Left lung (tissue), 10 donors: ENCODE results near the gene R3HCC1L. TPM values are rescaled to one million over a fixed set of nuclear protein-coding genes. Genes with fewer than 3 reads are reported as not detected.
A peak's percentile ranks its signal among the peaks of the same experiment; 100 is the strongest.

Experiments
- ATAC-seq: fragments of 200-7000 bp; cut with Tn5 transposase; one replicate; pipeline ENCODE4 v1.9.1; 2020; ENCODE audit warnings: moderate library complexity
- DNase-seq, 4 donors: peaks; one replicate each; pipeline ENCODE4 v3.0.0-alpha.2; 2013 to 2020
- H3K27ac ChIP-seq, 2 donors: fragments of 200-600 bp; sonication (generic) in 1 of 2; one replicate each; pipeline versions ENCODE4 v1.5.0 to v1.8.0; 2020 to 2021
- H3K27me3 ChIP-seq, 2 donors: fragments of 200-600 bp; sonication (generic) in 1 of 2; one replicate each; pipeline versions ENCODE4 v1.5.0 to v1.8.0; 2020 to 2021
- H3K36me3 ChIP-seq, 2 donors: fragments of 200-600 bp; sonication (generic) in 1 of 2; one replicate each; pipeline versions ENCODE4 v1.5.0 to v1.8.0; 2020 to 2021
- H3K4me1 ChIP-seq, 2 donors: fragments of 200-600 bp; one replicate each; pipeline ENCODE4 v1.8.0; 2021
- H3K4me3 ChIP-seq, 2 donors: fragments of 200-600 bp; sonication (generic) in 1 of 2; one replicate each; pipeline versions ENCODE4 v1.5.0 to v1.8.0; 2020 to 2021; ENCODE audit warnings: mild to moderate bottlenecking in 1 of 2
- H3K9me3 ChIP-seq, 2 donors: fragments of 200-600 bp; sonication (generic) in 1 of 2; one replicate each; pipeline versions ENCODE4 v1.5.0 to v1.8.0; 2020 to 2021
- CTCF ChIP-seq, 2 donors: fragments of 200-600 bp; sonication (generic) in 1 of 2; IDR thresholded peaks; one replicate each; pipeline versions ENCODE4 v1.5.0 to v1.8.0; 2021; ENCODE audit warnings: antibody characterized with exemption in 2 of 2
- intact Hi-C, 2 donors: fragments of 100-400 bp; cut with DNase I; formaldehyde crosslinking; loops; one replicate each; pipeline versions ENCODE4 v1.11.2 to v1.14.2; 2022
- polyA plus RNA-seq, 6 donors: library from polyadenylated mRNA; unstranded; fragments of 120-200 nt; gene quantifications; one replicate each; pipeline ENCODE4 v1.2.1, GENCODE V29; 2013; ENCODE audit not compliant: insufficient read length in 6 of 6
- total RNA-seq, 2 donors: library from RNA; stranded (reverse); fragmentation: NEBNext Ultra II Directional; extraction: Animal tissue kit (Norgen Biotek cat#: 25700); gene quantifications; one replicate each; pipeline ENCODE4 v1.2.1, GENCODE V29; 2021
- donor health status: DM: no; HTN: yes; CAD: no.
- donor health status: DM: no; HTN: no; CAD: no.

Gene R3HCC1L
- total and polyA plus RNA-seq, 8 donors, result 10.3 to 24.1 (median 18.5) TPM

- TF ChIP-seq CTCF (IDR thresholded peaks at IDR 0.05), result no peak
- no peak overlapping the region for H3K4me3 ChIP-seq
- no peaks in the 10 kb centered on the region for H3K36me3 ChIP-seq
- H3K4me1 ChIP-seq, result peaks cover 0 to 71% of the 10 kb centered on the region in 2 donors
- H3K9me3 ChIP-seq, result no peaks in the 10 kb centered on the region
- intact Hi-C loops, result no loop called here
- no peaks in the 10 kb centered on the region for H3K27me3 ChIP-seq
- ATAC-seq, result no peak
- no peak for DNase-seq
- H3K27ac ChIP-seq, result no peak overlapping the region
These were observed 3.6 kb downstream of the R3HCC1L start for GRCh38 chr10:98138031-98138430.

- H3K4me3 ChIP-seq, result no peak overlapping the region
- intact Hi-C loops, result no loop called here
These were observed 5.0 kb downstream of the R3HCC1L start for GRCh38 chr10:98139431-98139830.

GRCh38 chr10:98141484-98142073 is 7.1 kb downstream of the R3HCC1L start:
- ATAC-seq (no peak), DNase-seq (no peak)
- intact Hi-C loops, result no loop called here
- H3K9me3 ChIP-seq, result no peaks in the 10 kb centered on the region
- H3K36me3 ChIP-seq, result no peaks in the 10 kb centered on the region
- no peak for TF ChIP-seq CTCF (IDR thresholded peaks at IDR 0.05)
- H3K4me1 ChIP-seq, result peaks cover 4 to 47% of the 10 kb centered on the region in 2 donors
- no peaks in the 10 kb centered on the region for H3K27me3 ChIP-seq
- peak overlapping the region in 1 of 2 donors; percentile 20 for H3K27ac ChIP-seq
- no peak overlapping the region for H3K4me3 ChIP-seq

More at GRCh38 chr10:98139431-98139830, 5.0 kb downstream of the R3HCC1L start:
- no peaks in the 10 kb centered on the region for H3K36me3 ChIP-seq
- no peak for TF ChIP-seq CTCF (IDR thresholded peaks at IDR 0.05)
- DNase-seq (peak in 2 of 4 donors; percentile 18 to 27), ATAC-seq (no peak)
- H3K4me1 ChIP-seq, result peaks cover 0 to 60% of the 10 kb centered on the region in 2 donors
- H3K27ac ChIP-seq, result no peak overlapping the region
- H3K9me3 ChIP-seq, result no peaks in the 10 kb centered on the region
- H3K27me3 ChIP-seq, result no peaks in the 10 kb centered on the region

- no peak for TF ChIP-seq CTCF (IDR thresholded peaks at IDR 0.05)
- intact Hi-C loops, result no loop called here
- peak in 1 of 4 donors; percentile 13 for DNase-seq
- no peaks in the 10 kb centered on the region for H3K27me3 ChIP-seq
- ATAC-seq, result peak; percentile 66
- peaks cover 4 to 25% of the 10 kb centered on the region in 2 donors for H3K4me1 ChIP-seq
- no peak overlapping the region for H3K4me3 ChIP-seq
- H3K9me3 ChIP-seq, result peaks cover 0 to 12% of the 10 kb centered on the region in 2 donors
- H3K27ac ChIP-seq, result no peak overlapping the region
- H3K36me3 ChIP-seq, result no peaks in the 10 kb centered on the region
These were observed 10.5 kb downstream of the R3HCC1L start for GRCh38 chr10:98144985-98145384.

GRCh38 chr10:98149858-98150257 is 15.4 kb downstream of the R3HCC1L start:
- H3K9me3 ChIP-seq, result peaks cover 0 to 16% of the 10 kb centered on the region in 2 donors
- DNase-seq (no peak), ATAC-seq (no peak)
- H3K4me3 ChIP-seq, result no peak overlapping the region
- TF ChIP-seq CTCF (IDR thresholded peaks at IDR 0.05), result no peak
- peaks cover 1 to 11% of the 10 kb centered on the region in 2 donors for H3K4me1 ChIP-seq
- H3K36me3 ChIP-seq, result peaks cover 0 to 6% of the 10 kb centered on the region in 2 donors
- intact Hi-C loops, result no loop called here
- H3K27me3 ChIP-seq, result no peaks in the 10 kb centered on the region
- no peak overlapping the region for H3K27ac ChIP-seq
